ENCODE data around the gene MED19.
"Not testable (repeated sequence)": the region's sequence is repeated elsewhere in the genome, so short reads cannot be mapped to it uniquely, and the experiment has no call there.

The MED19 gene

DNA sequence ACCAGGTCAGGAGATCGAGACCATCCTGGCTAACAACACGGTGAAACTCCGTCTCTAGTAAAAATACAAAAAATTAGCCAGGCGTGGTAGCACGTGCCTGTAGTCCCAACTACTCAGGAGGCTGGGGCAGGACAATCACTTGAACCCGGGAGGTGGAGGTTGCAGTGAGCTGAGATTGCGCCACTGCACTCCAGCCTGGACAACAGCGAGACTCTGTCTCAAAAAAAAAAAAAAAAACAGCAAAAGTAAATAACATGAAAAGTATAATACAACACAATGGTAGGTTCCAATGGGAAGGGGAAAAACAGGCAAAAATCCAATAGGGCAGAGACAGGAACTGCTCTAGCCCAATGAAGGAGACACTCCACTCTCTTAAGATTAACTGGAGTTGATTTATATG lies 6.6 kb downstream of the MED19 start:
- not testable (repeated sequence) for DNase-seq (ENCODE audit: extremely low read depth in 1 of 2, low read depth in 1 of 2)

DNA sequence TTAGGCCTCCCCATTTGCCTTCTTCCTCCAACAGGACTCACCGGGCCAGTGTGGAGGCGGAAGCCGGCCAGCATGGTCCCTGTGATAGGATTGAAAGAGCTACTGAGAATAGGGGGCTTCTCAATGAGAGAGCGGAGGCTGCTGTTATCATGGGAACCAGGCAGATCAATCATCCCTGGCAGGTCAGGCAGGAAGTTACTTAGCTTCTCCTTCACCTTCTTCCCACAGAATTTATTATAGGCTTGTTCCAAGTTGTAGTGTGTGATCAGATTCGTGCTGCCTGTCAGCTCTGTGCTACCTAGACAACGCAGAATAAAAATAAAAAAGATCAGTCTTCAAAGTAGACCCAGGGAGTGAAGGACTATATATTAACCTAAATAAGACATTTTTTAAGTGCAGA lies 7.1 kb downstream of the MED19 start:
- DNase-seq (ENCODE audit: extremely low read depth in 1 of 2, low read depth in 1 of 2): no peak

- DNase-seq (ENCODE audit: extremely low read depth in 1 of 2, low read depth in 1 of 2): no peak
Measured at GRCh38 chr11:57703341-57703740, 8.7 kb downstream of the MED19 start.

GRCh38 chr11:57700425-57700824 lies 11.6 kb downstream of the MED19 start:
- no peak for DNase-seq (ENCODE audit: extremely low read depth in 1 of 2, low read depth in 1 of 2)

DNA sequence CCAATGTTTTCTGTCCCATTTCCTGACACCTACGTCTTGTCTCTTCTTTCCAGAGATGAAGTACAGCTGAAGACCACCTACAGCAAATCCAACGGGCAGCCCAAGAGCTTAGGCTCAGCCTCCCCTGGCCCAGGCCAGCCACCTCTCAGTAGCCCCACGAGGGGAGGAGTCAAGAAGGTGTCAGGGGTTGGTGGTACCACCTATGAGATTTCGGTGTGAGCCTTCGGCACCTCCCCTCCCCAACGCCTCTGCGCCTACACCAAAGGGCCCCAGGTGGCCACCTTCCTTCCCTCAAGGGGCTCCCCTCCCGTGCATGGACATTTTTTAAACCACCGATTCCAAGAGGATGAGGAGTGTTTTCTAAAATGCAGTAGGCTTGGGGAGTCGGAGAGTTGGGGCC lies 12.2 kb downstream of the MED19 start:
- no peak for DNase-seq (ENCODE audit: extremely low read depth in 1 of 2, low read depth in 1 of 2)

DNA sequence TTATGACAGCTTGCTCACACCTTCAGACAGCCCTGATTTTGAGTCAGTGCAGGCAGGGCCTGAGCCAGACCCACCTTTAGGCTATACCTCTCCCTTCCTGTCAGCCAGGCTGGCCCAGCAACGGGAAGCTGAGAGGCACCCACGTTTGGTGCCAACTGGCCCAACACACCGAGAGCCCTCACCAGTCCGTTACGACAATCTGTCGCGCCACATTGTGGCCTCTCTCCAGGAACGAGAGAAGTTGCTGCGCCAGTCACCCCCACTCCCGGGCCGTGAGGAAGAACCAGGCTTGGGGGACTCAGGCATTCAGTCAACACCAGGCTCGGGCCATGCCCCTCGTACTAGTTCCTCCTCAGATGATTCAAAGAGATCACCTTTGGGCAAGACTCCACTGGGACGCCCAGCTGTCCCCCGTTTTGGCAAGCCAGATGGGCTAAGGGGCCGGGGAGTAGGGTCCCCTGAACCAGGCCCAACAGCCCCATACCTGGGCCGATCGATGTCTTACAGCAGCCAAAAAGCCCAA lies 13.1 kb downstream of the MED19 start:
- DNase-seq (ENCODE audit: extremely low read depth in 1 of 2, low read depth in 1 of 2): no peak

GRCh38 chr11:57690474-57690873 lies 21.5 kb downstream of the MED19 start:
- DNase-seq (ENCODE audit: extremely low read depth in 1 of 2, low read depth in 1 of 2): not testable (repeated sequence)

GRCh38 chr11:57681168-57681567 lies 30.8 kb downstream of the MED19 start:
- no peak for DNase-seq (ENCODE audit: extremely low read depth in 1 of 2, low read depth in 1 of 2)

- DNase-seq (ENCODE audit: extremely low read depth in 1 of 2, low read depth in 1 of 2): no peak
Measured at GRCh38 chr11:57680552-57680874, 31.5 kb downstream of the MED19 start.

DNA sequence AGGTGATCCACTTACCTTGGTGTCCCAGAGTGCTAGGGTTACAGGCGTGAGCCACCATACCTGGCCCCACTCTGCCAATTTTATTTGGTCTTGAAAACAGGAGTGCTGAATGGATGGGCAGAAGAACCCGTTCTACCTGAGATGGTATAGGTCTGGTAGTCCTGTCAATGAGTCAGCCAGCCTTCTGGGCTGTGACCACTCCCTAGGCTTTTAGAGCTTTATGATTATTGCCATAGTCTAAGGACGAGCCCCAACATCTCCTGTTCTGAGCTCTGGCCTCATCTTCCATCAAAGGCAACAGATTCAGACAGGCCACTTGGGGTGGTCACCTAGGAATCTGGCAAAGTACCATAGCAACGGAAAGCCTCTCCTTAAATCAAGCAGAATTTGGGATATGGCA lies 32.6 kb downstream of the MED19 start:
- no peak for DNase-seq (ENCODE audit: extremely low read depth in 1 of 2, low read depth in 1 of 2)

DNA sequence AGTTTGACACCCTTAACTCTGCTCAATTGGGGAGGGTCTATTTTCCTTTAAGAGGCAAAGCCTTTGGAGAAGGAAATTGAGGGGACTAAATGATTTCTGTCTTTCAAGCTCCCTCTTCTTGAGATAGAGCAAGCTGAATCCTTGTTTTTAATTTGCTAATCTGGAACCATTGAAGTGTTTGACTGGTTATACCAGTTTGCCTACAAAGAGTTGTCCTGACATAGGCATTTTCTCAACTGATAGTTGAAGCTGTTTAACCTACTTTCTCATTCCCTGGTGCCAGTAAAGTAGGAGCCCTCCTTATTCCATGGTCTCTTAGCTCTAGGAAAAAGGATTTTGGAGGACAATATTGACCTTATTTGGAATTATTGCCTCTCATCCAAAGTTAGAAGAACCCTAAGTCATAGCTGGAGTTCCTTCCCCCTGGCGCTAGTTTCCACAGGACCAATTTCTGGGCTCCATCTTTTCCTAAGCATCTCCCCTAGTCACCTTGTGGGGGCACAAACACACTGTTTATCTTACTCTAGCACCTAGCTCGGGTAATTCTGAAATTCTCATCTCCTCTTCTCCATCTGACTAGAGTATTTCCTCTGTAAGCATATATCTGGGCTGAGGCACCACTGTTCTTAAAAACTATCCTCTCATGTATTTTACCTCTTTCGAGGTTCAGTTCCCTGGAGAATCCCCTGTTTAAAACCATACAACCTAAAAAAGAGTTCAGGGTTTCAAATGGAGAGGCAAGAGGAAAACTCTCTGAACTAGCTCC lies 36.7 kb downstream of the MED19 start:
- no peak for DNase-seq (ENCODE audit: extremely low read depth in 1 of 2, low read depth in 1 of 2)

DNA sequence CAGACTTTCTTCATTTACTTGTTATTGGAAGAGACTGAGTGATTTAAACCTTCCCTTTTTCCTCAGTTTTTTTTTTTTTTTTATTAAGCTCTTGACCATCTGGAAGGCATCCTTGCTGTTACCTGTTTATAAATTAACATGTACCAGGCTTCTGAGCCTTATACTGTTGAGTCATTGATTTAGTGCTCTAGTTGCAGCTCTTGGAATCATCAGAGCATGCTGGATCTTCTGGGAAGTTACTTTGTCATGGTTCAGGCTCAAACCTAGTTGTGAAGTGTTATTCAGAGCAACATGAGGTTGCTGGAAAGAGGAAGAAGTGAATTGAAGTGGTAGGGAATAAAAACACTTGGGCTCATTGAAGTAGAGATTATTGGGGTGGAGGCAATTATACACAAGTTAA lies 37.8 kb downstream of the MED19 start:
- no peak for DNase-seq (ENCODE audit: extremely low read depth in 1 of 2, low read depth in 1 of 2)

DNA sequence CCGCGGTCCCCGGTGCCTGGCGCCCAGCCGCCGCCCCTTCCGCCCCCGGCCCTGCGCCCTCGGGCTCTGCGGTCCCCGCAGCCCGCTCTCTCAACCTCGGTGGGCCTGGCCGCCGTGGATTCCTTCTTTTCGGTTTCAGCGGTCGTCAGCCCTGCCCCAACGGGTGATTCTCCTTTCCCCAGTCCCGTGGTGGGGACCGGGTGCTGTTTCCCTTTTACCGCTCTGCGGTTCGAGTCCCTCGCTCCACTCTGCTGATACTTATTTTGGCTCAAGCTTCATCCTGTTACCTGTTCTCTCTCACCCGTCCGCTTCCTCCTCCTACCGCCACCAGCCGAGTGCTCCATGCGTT lies 43.6 kb downstream of the MED19 start:
- DNase-seq (ENCODE audit: extremely low read depth in 1 of 2, low read depth in 1 of 2): no peak

- peak; percentile 98 to 99 for DNase-seq (ENCODE audit: extremely low read depth in 1 of 2, low read depth in 1 of 2)
Measured at GRCh38 chr11:57667736-57668433, 44.1 kb downstream of the MED19 start, which contains the start of gene ZDHHC5. TSS of gene ZDHHC5 (plus strand) at chr11:57668114. CDS start at chr11:57673091, 4,977 bp downstream.

DNA sequence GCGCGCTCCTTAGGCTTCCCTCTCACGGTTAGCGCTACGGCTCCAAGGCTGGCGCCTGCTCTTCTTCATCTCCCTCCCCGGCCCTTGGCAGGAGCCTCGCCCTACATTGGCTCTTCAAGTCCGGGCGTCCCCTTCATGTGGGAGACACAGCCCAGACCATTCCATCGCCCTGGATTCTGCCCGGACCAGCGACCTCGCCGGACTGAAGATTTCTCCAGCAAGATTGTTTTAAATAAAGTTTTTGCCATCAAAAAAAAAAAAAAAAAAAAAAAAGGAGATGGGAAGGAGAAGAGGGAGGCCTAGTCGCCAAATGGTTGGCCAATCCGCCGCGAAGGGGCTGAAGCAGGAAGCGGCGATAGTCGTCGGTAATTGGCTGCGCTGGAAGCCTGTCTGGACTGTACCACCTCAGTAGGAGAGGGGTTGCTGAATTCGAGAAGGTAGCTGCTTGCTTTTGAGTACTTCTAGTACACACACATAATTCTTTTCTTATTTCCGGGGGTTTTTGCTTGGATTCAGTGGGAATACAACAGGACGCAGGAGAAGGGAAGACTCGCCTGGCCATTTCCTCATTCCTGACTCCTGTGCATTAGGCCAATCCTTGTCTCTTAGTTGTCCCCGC lies 44.8 kb downstream of the MED19 start:
- peak; percentile 81 to 88 for DNase-seq (ENCODE audit: extremely low read depth in 1 of 2, low read depth in 1 of 2)

- no peak for DNase-seq (ENCODE audit: extremely low read depth in 1 of 2, low read depth in 1 of 2)
Measured at GRCh38 chr11:57663975-57664374, 48.0 kb downstream of the MED19 start.

- no peak for DNase-seq (ENCODE audit: extremely low read depth in 1 of 2, low read depth in 1 of 2)
Measured at GRCh38 chr11:57662893-57663292, 49.1 kb downstream of the MED19 start.

GRCh38 chr11:57659669-57660068 lies 52.3 kb downstream of the MED19 start:
- DNase-seq (ENCODE audit: extremely low read depth in 1 of 2, low read depth in 1 of 2): no peak

DNA sequence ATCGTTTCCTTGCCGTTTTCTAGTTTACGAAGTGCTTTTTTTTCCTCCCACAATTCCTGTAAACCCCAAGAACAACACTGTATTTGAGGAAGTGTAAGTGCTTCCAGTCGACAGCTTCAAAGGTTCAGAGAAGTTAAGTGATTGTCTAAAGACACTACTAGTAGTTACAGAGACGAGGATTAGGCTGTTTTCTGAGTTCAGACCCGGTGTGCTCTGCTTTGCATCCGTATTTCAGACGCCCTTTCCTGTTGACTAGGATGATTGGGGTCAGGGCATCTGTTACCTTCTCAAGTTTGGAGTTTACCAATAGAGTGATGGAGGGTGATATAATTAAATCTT lies 54.0 kb downstream of the MED19 start:
- DNase-seq (ENCODE audit: extremely low read depth in 1 of 2, low read depth in 1 of 2): no peak

GRCh38 chr11:57657194-57658022 lies 54.6 kb downstream of the MED19 start, which contains the start of gene CLP1:
TSS of gene CLP1 (plus strand) at chr11:57657762. CDS start at chr11:57659477, 1,715 bp downstream.
- peak; percentile 96 to 98 for DNase-seq (ENCODE audit: extremely low read depth in 1 of 2, low read depth in 1 of 2)

DNA sequence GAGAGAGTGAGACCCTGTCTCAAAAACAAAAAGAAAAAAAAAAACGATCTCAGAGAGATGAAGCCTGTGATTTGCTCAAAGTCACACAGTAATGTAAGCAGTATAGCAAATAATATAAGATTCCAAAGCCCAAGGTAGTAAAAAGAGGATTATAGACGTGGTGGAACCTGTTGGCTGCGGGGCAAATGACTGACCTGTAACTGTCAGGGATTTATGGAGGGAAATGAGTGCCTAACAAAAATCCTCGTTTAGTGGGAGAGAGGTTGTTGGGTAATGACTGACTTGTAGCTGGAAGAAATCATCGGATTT lies 55.2 kb downstream of the MED19 start:
- DNase-seq (ENCODE audit: extremely low read depth in 1 of 2, low read depth in 1 of 2): no peak

Data from activated CD8-positive, alpha-beta memory T cell treated with anti-CD3 and anti-CD28 coated beads for 1 hour (primary cell).